Measurements from ENCODE around the gene KCNC3.
"Not testable (repeated sequence)": the region's sequence is repeated elsewhere in the genome, so short reads cannot be mapped to it uniquely, and the experiment has no call there.

KCNC3 gene

DNA sequence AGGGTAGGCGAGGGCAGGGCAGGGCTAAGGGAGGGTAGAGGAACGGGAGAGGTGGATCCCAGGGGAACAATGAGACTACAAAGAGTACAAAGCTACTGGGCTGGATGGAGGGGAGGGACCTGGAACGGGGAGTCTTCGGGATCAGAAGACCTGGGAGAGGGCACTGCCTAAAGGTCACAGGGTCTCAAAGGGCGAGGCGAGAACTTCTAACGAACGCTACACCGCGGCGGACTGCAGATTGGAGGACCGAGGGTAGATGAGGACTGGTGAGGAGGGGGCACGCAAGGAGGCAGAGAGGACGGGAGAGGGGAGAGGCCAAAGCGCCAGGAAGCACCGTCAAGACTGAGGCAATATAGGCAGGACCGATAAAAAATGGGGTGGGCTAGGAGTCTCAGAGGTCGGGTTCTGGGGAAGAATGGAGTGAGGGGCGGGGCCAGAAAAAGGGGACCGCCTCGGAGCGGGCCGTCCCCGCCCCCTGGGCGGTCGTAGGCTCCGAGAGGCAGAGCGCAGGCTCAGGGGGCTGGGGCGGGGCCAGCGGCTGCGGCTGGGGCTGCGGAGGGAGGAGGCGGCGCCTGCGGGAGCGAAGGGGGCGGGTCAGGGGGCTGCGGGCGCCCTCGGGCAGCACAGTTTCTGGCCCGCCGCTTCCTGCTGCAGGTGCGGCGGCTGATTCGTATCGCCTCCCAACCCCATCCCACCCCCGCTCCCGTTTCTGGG lies 1.3 kb upstream of the KCNC3 start:
- TF ChIP-seq, protein P1, sequence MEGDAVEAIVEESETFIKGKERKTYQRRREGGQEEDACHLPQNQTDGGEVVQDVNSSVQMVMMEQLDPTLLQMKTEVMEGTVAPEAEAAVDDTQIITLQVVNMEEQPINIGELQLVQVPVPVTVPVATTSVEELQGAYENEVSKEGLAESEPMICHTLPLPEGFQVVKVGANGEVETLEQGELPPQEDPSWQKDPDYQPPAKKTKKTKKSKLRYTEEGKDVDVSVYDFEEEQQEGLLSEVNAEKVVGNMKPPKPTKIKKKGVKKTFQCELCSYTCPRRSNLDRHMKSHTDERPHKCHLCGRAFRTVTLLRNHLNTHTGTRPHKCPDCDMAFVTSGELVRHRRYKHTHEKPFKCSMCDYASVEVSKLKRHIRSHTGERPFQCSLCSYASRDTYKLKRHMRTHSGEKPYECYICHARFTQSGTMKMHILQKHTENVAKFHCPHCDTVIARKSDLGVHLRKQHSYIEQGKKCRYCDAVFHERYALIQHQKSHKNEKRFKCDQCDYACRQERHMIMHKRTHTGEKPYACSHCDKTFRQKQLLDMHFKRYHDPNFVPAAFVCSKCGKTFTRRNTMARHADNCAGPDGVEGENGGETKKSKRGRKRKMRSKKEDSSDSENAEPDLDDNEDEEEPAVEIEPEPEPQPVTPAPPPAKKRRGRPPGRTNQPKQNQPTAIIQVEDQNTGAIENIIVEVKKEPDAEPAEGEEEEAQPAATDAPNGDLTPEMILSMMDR (IDR thresholded peaks at IDR 0.05; ENCODE audit: borderline replicate concordance, control extremely low read depth, extremely low read depth, insufficient read depth, missing control alignments): no peak
- peak; percentile 91 for DNase-seq (ENCODE audit: low spot score)
- in situ Hi-C loops (cut with MboI; ENCODE audit: low sequenced_read_pairs, unreplicated experiment): no loop called here

GRCh38 chr19:50329926-50330294 lies 733 bp upstream of the KCNC3 start:
- DNase-seq (ENCODE audit: low spot score); in situ Hi-C loops (cut with MboI; ENCODE audit: low sequenced_read_pairs, unreplicated experiment): not testable (repeated sequence)

GRCh38 chr19:50328873-50329145 lies 368 bp downstream of the KCNC3 start:
- TF ChIP-seq, protein P1 (IDR thresholded peaks at IDR 0.05; ENCODE audit: borderline replicate concordance, control extremely low read depth, extremely low read depth, insufficient read depth, missing control alignments): peak; percentile 37
- no peak for DNase-seq (ENCODE audit: low spot score)
- in situ Hi-C loops (cut with MboI; ENCODE audit: low sequenced_read_pairs, unreplicated experiment): no loop called here

- in situ Hi-C loops (cut with MboI; ENCODE audit: low sequenced_read_pairs, unreplicated experiment): no loop called here
- TF ChIP-seq, protein P1 (IDR thresholded peaks at IDR 0.05; ENCODE audit: borderline replicate concordance, control extremely low read depth, extremely low read depth, insufficient read depth, missing control alignments): peak; percentile 68
- peak; percentile 51 for DNase-seq (ENCODE audit: low spot score)
These were observed 829 bp downstream of the KCNC3 start for GRCh38 chr19:50328224-50328872.

GRCh38 chr19:50327461-50328223 lies 1.5 kb downstream of the KCNC3 start:
- in situ Hi-C loops (cut with MboI; ENCODE audit: low sequenced_read_pairs, unreplicated experiment): no loop called here

GRCh38 chr19:50327013-50327412 lies 2.2 kb downstream of the KCNC3 start:
- in situ Hi-C loops (cut with MboI; ENCODE audit: low sequenced_read_pairs, unreplicated experiment): no loop called here
- TF ChIP-seq, protein P1 (IDR thresholded peaks at IDR 0.05; ENCODE audit: borderline replicate concordance, control extremely low read depth, extremely low read depth, insufficient read depth, missing control alignments): no peak

More at GRCh38 chr19:50327461-50328223, 1.5 kb downstream of the KCNC3 start:
- TF ChIP-seq, protein P1 (IDR thresholded peaks at IDR 0.05; ENCODE audit: borderline replicate concordance, control extremely low read depth, extremely low read depth, insufficient read depth, missing control alignments): no peak
- DNase-seq (ENCODE audit: low spot score): no peak

More at GRCh38 chr19:50327013-50327412, 2.2 kb downstream of the KCNC3 start:
- no peak for DNase-seq (ENCODE audit: low spot score)
